HG03066 (cell line): ENCODE results near the gene SLC16A6.
"Not testable (repeated sequence)": the region's sequence is repeated elsewhere in the genome, so short reads cannot be mapped to it uniquely, and the experiment has no call there.

Experiments used
- ATAC-seq: cut with Tn5 transposase; IDR thresholded peaks from one replicate; pipeline ENCODE4 v1.9.1; 2021; ENCODE audit warnings: low read depth; ENCODE audit not compliant: unreplicated experiment

The SLC16A6 gene

DNA sequence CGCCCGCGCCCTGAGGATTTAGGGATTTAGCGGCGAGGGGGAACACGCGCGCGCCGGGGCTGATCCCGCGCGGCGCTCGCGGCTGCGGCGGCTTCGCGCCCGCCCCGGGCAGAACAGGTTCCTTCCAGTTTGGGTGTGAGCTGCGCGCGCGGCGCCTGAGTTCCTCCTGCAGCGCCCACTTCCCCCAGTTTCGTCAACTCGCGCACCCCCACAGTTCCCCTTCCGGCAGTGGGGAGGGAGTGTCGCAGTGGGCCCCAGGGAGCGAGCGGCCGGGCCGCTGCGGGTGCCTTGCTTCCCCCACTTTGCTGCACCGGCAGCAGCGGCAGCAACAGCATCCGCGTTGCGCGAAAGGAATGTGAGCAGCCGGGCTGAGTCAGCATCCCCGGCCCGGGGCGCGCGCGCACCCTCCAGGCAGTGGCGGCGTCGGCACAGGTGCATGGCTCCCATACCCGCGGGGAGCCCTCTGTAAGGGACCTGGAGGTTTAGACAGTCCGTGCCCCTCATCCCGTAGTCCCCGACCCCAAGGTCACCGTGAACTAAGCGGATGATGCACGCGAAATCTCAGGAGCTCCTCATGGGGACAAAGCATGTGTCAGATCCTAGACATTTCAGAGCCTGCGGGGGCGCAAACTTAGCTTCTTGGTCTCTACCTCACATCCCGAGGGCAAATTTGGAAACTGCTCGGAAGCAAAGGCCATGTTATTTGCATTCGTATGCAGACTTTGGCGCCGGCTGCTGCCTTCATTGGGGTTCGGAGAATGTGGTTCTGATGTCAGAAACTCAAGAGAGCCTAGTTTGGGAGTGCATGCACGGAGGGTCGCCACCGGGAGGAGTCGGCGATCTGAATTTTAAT, 1.1 kb upstream of the SLC16A6 start:
- ATAC-seq, result peak; percentile 49

DNA sequence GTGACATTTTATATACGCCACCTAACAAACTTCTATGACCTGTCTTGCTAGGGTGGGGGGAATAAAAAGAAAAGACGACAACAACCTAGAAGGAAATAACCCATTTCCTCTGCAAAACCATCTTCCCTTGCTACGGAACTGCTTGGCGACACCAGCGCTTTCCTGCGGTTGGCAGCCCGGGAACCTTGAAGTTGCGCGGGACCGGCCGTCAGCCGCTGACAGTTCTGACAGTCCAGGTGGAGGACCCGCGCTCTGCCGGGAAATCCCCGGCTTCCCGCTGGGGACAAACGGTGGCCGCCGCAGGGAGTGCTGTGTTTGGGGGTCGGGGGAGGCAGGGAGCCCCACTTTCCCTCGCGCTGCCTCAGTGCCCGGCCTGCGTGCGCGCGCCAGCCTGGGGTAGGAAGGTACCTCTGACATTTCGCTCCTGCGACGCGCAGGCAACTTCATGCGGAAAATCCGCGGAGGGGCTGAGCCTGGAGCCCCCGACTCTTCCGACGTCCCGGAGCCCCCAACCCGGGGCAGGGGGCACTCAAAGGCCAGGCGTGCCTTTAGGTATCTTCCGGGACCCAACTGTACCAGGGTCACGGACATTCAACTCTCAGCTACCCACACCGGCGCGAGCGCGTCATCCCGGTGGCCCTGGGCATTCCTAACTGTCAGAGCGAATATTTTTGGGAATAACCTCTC, 516 bp downstream of the SLC16A6 start:
- ATAC-seq, result no peak

DNA sequence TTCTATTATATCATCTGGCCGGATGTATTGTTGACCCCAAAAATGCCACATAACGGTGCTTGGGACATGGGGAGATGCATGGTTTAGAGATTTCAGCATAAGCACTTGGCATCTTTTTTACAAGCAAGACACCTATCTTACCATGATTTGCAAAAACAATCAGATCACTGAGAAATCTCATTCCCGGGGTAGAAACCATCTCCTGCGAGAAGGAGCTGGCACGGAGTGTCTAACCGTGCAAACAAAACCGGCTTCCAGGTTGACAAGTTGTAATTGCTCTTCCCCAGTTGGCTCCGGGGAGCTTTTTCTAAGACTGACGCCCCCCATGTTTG, 1.0 kb downstream of the SLC16A6 start:
- no peak for ATAC-seq

DNA sequence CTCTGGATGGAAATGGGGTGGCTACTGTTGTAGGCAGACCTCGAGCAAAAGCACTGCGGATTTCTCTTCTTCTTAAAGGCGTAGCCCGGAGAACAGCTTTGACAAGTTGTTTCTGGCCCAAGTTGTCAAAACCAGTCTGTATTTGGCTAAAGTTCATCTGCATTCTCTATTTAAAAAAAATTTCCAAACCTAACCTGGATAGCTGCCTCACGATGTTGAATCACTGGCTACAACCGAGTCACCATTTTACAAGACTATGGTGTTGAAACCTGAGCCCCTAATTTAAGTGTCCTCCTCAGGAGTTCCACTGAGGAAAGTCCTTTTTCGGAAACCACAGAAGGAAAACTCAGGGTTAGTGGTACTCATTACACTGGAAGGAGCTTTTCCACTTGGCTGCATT, 1.5 kb downstream of the SLC16A6 start:
- no peak for ATAC-seq

DNA sequence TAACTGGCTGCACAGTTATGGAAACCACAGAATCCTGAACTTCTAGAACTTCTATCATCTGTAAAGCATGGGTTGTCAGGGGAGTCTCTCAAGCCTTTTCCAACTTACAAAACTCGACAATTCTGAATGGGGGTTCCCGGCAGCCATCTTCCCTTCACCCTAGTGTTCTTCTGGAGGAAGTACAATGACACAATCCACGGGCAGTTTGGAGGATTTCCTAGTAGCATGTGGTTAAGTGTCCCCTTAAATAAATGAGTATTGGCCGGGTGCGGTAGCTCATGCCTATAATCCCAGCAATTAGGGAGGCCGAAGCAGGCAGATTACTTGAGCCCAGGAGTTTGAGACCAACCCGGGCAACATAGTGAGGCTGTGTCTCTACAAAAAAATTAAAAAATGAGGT, 2.1 kb downstream of the SLC16A6 start:
- no peak for ATAC-seq

DNA sequence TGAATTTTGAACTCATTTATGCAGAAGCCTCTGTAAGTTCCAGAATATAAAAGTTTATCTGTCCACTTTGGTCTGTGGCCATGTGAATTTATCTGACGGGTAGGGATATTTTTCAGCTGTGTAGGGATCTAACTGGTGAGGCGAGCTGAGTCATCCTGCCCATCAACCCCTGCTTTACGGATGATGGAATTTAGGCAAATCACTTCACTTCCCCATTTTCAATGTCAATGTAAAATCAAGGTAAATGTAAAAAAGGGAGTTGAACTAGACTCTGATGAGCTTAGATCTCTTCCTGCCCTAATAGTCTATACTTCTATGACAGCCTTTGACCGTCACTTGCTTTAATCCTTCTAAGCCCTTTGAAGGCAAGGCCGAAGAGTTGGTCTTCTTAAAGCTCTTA, 2.6 kb downstream of the SLC16A6 start:
- no peak for ATAC-seq

DNA sequence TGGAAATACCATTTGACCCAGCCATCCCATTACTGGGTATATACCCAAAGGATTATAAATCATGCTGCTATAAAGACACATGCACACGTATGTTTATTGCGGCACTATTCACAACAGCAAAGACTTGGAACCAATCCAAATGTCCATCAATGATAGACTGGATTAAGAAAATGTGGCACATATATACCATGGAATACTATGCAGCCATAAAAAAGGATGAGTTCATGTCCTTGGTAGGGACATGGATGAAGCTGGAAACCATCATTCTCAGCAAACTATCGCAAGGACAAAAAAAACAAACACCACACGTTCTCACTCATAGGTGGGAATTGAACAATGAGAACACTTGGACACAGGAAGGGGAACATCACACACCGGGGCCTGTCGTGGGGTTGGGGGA, 9.0 kb downstream of the SLC16A6 start:
- not testable (repeated sequence) for ATAC-seq

DNA sequence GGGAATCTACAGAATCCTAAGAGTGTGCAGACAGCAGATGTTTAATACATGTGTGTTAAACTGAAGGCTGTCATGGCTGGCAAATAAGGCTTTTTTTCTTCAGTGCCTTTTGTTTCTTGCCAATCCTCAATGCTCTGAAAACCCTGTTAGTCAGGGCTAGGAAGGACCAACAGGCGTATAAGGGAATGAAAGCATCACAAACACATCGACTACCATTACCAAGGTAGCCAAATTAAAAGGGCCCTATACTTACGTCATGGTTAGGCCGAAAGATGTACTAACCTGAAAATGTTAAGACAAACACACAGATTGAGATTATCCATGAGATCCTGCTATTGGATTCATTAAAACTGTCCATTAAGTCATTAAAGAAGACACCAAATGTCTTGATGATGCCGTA, 13.1 kb downstream of the SLC16A6 start:
- no peak for ATAC-seq

DNA sequence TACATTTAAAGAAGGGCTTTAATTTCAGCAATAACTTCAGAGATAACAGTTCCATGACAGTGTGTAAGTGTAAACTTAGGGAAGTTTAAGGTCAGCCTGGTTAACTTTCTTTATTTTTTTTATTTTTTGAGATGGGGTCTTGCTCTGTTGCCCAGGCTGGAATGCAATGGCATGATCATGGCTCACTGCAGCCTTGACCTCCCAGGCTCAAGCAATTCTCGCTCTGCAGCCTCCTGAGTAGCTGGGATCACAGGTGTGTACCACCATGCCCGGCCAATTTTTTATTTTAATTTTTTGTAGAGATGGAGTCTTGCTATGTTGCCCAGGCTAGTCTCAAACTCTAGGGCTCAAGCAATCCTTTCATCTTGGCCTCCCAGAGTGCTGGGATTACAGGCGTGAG, 14.6 kb downstream of the SLC16A6 start:
- ATAC-seq, result not testable (repeated sequence)

DNA sequence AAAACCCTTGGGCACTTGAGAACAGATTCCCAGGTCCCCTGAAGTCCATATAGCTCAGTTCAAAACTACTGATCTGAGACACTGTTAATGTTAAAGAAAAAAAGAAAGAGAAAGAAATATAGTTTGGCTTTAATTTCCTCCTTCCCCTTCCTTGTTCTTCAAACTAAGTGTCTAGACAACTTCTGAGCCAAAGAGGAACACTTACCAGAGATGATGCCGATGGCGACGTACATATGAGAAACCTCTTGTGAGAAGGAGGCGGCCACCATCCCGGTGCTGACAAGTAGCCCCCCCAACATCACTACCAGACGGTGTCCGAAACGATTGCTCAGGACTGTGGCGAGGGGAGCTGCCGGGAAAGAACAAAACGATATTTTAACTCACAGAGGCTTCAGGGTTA, 17.2 kb downstream of the SLC16A6 start:
- ATAC-seq, result no peak

DNA sequence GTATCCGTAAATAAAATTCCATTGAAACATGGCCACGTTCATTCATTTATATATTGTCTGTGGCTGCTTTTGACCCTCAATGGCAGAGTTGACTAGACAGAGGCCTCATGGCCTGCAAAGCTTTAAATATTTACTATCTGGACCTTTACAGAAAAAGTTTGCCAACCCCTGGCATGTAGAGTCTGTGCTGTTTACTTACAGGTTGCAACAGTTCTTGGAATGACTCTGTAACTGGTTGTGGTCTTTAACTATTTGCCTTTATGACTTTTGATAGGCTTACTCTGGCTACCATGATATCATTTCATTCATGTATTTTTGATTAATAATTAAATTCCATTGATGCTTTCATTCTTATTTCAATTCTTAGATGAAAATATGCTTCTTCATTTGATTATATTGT, 25.1 kb downstream of the SLC16A6 start:
- not testable (repeated sequence) for ATAC-seq

DNA sequence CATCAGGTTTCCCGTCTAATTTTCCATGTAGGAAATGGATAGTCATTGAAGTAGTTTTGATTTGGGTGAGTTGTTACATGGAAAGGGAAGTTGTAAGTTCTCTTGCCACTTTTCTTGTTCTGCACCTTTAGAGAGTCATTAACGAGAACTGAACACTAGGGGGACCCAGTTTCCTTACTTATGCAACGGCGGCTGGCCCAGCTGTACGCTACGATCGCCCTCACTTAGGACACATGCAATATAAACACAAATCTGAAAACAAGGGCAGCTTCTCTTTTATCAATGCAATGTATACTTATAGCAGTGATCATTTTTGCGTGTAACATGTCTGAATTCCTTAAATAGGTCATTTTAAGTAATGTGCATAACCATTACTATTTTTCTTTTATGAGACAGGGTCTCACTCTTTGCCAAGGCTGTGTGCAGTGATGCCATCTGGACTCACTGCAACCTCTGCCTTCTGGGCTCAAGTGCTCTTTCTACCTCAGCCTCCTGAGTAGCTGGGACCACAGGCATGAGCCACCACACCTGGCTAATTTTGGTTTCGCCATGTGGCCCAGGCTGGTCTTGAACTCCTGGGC, 27.7 kb downstream of the SLC16A6 start:
- ATAC-seq, result not testable (repeated sequence)

DNA sequence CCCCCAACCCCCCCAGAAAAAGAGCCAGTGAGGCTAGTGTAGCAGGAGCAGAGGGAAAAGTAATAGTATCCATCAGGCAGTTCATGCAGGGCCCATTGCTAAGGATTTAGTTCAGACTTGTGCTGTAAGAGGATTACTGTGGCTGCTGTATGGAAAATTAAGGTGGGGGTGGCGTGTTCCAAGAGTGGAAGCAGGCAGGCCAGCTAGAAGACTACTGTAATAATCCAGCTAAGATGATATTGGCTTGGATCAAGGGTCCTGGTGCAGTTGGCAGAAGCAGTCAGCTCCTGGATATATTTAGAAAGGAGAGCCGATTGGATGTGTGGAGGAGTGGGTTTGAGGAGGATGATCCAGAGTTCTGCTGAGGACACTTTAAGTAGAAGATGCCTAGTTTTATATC, 28.5 kb downstream of the SLC16A6 start:
- not testable (repeated sequence) for ATAC-seq

DNA sequence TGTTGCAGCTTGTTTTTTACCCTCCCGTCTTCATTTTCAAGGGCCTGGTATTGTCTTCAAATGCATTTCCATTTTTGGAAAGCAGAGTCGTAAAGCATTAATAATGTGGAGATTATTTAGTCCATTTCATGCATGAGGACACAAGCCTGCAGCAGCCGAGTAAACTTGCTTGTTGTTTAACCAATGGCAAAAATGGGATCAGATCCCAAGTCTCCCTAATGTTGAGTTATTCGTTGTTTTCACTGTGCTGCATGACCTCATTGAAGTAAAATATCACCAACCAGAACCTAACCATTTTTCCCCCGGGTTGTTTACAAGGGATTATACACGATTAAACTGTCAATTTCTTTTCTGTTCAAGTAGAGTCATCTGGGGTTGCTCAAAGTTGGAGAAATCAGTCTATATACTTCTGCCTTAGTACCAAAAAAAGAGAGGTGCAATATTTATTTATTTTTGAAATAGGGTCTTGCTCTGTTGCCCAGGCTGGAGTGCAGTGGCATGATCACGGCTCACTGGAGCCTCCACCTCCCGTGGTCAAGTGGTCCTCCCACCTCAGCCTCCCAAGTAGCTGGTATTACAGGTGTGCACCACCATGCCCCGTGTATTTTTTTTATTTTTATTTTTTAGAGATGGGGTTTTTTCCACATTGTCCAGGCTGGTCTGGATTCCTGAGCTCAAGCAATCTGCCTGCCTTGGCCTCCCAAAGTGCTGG, 30.7 kb downstream of the SLC16A6 start:
- no peak for ATAC-seq

DNA sequence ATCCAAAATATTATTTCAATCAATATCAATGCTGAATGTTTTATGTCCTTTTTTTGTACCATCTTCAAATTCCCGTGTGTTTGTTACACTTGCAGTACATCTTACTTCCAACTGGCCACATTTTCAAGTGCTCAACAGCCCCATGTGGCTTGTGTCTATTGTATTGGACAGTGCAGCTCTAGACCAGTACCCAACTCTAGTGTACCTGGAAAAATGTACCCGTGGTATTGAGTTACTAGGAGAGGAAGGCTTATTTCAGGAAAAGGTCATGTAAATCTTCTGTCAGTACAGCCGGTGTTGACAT, 31.3 kb downstream of the SLC16A6 start:
- ATAC-seq, result not testable (repeated sequence)

DNA sequence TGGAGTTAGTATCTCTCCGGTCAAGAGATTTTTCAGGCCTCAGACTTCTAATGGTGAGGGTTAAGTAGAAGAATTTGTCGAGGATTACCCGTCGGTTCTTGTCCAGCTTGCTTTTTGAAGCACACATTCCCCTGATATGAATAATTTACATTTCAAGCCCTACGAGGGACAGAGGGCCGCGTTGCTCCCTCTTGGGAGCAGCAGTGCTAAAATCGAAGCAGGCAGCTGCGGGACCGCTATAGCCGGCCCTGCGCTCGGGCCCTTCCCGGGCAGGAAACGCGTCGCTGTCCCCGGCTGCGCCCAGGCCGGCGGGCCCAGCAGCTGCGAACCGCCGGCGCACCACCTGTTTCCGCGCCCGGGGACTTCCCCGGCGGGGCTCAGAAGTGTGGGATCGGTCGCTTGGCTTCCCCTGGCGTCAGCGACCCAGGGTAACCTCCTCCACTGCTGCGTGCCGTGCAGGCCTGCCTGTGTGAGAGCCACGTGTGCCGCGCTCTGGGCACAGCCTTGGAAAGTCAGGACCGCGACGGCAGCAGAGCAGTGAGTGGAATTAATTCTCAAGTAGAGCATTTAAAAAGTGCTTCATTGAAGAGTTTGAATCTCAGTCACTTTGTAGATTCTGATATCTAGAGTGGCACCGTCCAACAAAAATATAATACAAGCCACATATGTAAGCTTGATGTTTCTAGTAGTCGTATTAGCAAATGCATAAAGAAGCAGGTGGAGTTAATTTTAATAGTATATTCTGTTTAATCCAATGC, 31.9 kb downstream of the SLC16A6 start:
- peak; percentile 89 for ATAC-seq

DNA sequence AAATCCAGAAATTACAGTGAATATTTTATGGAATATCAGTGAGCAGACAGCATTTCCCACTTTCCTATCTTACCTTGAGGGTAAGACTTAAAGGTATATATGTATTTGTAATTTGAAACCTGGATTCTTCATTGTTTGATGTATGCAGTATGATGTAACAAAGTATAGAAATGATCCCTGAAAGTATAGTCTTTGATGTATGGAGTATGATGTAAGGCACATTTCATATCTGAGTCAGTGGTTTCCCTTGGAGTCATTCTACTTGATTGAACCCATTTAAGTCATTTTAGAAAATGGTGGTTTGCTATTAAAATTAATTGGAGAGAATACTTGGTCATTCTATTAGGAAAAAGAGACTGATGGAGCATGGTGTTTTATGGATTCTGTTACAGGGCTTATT, 33.0 kb downstream of the SLC16A6 start:
- no peak for ATAC-seq

DNA sequence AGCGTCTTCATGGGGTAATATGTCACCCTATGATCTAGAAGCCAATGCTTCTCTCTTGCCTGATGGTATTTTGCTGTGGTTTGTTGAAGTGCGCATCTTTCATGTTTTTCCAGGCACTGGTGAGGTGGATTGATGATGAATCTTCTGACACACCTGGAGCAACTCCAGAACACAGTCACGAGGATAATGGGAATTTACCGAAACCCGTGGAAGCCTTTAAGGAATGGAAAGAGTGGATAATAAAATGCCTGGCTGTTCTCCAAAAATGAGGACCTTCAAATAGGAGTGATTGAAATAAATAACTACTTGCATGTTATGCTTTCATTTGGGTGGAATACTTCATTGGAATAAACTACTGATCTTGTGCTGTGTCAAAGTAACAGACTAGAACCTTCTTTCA, 34.2 kb downstream of the SLC16A6 start:
- not testable (repeated sequence) for ATAC-seq

DNA sequence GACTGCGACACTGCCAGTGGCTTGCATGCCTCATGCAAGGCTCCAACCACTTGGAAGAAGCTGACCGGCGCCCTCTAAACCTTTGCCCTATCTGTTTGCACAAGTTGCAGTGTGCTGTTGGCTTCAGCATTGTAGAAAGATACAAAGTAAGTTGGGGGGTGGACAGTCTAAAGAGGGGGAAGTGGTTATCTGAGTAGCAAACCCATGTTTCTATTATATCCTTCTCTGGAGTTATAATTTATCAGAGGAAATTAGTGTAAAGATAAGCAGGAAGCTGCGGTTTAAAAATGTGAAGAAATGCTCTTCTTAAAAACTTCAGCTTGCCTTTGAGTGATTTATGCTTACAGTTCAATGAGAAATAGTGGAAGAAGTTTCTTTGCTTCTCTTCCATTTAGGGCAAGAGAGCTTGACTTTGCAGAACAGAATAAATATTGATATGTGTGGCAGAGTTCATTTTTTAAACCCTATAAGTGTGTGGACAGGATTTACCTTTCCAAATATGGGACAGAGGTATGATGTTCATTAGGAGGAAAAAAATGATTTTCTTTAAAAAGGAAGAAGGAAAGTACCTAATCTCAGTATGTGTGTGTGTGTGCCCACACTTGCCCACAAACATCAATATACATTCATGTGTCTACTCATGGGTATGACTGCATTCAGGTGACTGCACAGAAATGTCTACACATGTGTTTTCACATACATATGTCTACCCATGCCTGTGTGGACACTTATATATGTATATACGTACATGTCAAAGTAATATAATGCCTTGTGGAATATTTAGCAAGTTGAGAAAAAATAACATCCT, 35.0 kb downstream of the SLC16A6 start:
- no peak for ATAC-seq

DNA sequence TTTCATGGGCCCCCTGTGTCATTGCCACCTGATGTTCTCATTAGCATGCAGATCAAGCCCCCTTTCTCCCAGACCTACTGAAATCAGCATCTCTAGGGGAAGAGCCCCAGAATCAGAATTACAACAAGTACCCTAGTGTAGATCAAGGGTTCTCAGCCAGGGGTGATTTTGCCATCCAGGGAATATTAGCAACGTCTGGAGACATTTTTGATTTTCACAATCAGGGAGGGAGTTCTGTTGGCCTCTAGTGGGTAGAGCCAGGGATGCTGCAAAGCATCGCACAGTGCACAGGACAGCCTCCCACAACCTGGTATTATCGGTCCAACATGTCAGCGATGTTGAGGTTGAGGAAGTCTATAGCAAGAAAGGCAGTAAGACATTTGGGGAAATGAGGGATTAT, 35.8 kb downstream of the SLC16A6 start:
- no peak for ATAC-seq
